Activated naive CD4-positive, alpha-beta T cell treated with Interleukin-2 at 50 U/mL for 16 hours (primary cell): Measurements from ENCODE around the gene EXOC7.
A peak's percentile ranks its signal among the peaks of the same experiment; 100 is the strongest.
"Not testable (repeated sequence)": the region's sequence is repeated elsewhere in the genome, so short reads cannot be mapped to it uniquely, and the experiment has no call there.

Source experiments
- DNase-seq: peaks from one replicate; pipeline ENCODE4 v3.0.0-alpha.2; 2020

Gene EXOC7

GRCh38 chr17:76085731-76086366 is 17.7 kb downstream of the EXOC7 start:
- DNase-seq, result no peak

DNA sequence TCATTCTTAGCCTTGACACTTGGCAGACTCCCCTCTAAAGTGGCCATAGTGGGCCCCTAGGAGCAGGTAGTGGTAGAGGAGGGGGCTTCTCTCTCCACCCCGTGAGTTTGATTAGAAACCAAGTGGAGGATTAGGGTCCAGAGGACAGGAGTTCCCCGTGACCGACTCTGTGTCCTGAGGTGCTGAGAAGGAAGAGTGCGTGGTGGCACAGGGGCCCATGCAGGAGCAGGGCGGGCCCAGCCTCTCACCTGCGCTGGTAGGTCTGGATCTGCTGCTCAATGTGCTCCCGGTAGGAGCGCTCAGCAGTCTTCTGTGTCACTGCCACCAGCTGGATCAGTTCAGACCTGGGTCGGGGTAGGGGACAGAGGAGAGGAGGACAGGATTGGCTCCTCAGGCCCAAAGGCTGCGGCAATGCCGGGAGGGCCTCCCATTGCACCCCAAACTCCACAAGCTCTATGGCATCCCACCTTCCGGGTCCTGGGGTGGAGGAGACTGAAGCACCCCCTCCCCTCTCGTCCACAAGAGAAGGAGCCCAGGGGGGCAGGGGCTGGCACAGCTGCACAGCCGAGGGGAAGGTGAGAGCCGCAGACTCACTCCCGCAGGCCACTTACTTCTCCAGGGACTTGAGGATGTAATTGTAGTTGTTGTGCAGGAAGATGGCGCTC is 18.4 kb downstream of the EXOC7 start:
- no peak for DNase-seq

DNA sequence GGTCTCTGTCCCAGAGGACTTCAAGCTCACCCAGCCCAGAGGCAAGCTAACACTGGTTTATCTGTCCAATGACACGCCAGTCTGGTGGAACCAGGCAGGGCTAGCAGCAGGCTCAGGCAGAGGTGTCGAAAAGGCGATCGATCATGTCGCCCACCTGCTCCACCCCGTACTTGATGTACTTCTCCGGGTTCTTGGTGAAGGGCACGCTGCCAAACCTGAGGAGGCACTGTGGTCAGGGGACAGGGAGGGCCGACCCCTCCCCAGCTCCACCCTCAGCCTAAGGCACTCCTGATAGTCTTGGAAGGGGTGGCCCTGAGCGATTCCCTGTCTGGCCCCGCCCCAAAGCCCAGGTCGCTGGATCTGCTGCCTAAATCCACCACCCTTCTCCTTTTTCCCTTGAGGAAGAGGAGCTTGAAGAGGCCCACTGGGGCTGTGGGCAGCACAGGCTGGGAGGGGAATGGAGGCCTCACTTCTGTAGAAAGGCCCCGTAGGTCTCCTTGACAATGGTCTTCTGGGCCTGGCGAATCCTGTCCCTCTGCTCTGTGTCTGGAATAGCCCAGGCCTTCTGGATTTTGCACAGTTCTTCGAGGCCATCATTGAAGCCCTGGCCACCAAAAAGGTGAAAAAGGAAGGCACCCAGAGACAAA is 19.9 kb downstream of the EXOC7 start:
- no peak for DNase-seq

- DNase-seq, result no peak
These were observed 21.0 kb downstream of the EXOC7 start for GRCh38 chr17:76082326-76083251.

GRCh38 chr17:76081295-76082210 is 22.0 kb downstream of the EXOC7 start:
- DNase-seq, result no peak

GRCh38 chr17:76080768-76081287 is 22.8 kb downstream of the EXOC7 start:
- no peak for DNase-seq

DNA sequence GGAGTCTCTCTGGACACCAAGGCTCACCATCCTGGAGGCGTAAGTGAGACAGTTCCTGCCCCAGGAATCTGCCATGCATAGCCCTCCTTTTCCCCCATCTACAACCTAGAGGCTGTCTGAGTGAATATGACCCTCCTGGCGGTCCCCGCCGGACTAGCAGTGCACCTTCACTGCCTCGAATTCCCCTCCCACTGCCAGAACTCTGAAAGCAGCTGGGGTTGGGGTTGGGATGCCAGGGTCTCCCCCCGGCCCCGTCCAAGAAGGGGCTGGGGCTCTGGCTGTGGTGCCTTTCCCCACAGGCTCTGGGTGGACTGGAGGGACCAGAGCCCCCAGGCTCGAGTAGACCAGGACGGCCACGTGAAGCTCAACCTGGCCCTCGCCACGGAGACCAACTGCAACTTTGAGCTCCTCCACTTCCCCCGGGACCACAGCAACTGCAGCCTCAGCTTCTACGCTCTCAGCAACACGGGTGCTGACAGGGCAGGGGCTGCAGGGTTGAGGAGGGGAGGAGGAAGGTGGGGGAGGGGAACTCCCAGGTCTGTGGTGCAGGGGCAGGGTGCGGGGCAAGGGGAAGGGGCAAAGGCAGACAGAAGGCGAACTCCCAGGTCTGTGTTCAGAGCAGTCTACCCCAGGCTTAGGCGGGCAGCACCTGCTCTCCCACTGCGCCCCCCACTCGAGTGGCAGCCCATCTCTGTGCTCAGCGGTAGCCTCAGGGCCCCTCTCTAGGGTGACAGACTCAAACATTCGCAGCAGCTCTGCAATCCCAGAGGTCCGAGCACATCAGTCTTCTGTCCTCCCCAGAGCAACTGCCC is 23.4 kb downstream of the EXOC7 start:
- no peak for DNase-seq

DNA sequence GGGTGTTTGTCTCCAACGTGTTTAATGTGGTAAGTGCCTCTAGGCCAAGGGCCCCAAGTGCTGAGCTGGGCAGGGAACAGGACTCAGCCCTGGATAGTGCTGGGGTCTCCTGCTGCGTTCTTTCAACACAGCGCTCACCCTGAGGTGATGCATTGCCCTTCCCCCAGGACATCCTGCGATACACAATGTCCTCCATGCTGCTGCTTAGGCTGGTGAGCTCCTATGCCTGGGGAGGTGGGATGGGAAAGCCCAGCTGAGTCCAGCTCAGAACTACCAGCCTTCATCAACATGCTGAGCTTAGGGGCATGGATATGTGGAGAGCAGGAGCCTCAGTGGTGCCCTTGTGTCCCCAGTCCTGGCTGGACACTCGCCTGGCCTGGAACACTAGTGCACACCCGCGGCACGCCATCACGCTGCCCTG is 24.0 kb downstream of the EXOC7 start:
- no peak for DNase-seq

- DNase-seq, result no peak
These were observed 24.6 kb downstream of the EXOC7 start, which contains the start of gene ZACN for GRCh38 chr17:76078860-76079534. ZACN (plus strand) TSS chr17:76079182; CDS start chr17:76079265, 83 bp downstream.

DNA sequence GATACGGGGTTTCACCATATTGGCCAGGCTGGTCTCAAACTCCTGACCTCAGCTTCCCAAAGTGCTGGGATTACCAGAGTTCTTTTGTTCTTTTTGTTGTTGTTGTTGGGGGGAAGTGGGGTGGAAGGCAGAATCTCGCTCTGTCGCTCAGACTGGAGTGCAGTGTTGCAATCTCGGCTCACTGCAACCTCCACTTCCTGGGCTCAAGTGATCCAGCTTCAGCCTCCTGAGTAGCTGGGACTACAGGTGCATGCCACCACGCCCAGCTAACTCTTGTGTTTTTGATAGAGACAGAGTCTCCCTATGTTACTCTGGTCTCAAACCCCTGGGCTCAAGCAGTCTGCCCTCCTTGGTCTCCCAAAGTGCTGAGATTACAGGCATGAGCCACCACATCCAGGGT is 25.2 kb downstream of the EXOC7 start:
- not testable (repeated sequence) for DNase-seq

DNA sequence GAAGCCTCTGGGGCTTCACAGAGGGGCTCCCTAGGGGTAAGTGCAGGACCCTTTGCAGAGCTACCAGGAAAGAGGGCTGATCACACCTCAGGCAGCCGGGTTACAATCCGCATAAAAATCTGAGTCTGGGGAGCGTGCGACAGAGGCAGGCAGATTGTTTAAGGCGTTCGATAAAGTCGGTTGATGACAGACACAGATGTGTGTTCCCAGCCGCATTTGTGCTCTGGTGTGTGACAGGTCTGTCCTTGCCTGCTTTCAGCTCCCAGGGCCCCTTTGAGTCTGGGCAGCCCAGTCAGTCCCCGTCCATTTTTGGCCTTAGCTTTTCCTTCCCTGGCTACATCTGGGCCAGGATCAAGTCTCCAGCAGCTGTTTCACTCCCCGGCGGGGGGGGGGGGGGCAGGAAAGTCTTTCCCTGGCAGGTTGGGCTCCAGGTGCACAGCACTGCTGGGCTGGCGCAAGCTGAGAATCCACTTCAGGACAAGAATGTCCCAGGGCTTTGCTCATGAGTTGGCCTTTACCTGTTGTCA is 25.9 kb downstream of the EXOC7 start:
- DNase-seq, result no peak

DNA sequence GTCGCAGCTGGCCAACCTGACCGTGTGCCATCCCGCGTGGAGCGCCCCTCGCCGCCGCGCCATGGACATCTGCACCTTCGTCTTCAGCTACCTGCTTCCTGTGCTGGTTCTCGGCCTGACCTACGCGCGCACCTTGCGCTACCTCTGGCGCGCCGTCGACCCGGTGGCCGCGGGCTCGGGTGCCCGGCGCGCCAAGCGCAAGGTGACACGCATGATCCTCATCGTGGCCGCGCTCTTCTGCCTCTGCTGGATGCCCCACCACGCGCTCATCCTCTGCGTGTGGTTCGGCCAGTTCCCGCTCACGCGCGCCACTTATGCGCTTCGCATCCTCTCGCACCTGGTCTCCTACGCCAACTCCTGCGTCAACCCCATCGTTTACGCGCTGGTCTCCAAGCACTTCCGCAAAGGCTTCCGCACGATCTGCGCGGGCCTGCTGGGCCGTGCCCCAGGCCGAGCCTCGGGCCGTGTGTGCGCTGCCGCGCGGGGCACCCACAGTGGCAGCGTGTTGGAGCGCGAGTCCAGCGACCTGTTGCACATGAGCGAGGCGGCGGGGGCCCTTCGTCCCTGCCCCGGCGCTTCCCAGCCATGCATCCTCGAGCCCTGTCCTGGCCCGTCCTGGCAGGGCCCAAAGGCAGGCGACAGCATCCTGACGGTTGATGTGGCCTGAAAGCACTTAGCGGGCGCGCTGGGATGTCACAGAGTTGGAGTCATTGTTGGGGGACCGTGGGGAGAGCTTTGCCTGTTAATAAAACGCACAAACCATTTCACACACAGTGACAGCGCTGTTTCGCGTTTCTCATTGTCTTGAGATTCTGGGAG is 26.6 kb downstream of the EXOC7 start:
- peak; percentile 40 for DNase-seq

- no peak for DNase-seq
These were observed 27.3 kb downstream of the EXOC7 start for GRCh38 chr17:76076146-76076764.

DNA sequence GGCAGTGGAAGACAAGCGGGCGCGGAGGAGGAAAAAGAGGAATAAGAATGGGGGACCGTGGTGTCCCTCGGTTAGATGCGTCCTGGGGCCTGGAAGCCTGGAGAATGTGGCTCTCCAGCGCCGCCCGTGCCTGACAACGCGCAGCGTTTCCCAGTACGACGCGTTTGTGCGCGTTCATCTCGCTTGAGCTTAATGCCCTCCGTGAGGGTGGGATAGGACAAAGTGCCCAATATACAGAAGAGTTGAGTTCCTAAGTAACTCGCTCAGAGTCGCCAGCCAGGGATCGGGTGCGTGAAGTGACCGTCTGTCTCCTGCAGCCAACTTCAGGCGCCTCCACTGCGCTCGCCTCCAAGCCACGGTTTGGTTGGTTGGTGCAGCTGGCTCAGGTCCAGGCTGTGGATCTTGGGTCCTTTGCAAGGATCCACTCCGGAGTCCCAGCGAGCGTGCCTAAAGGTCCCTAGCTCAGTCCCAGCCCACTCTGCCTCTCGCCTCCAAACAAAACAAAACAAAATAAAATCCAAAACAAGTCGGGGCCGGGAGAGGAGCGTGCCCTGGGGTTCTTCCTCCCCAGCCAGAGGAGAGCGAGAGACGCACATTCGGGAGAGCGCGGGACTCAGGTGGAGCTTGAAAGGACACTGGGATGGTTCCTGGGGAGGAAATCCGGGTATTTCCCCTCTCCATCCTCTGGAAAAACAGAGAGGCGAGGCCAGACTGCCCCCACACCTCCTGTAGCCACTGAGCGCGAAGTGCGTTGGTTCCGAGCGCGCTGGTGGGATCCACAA is 28.0 kb downstream of the EXOC7 start:
- DNase-seq, result peak; percentile 14

DNA sequence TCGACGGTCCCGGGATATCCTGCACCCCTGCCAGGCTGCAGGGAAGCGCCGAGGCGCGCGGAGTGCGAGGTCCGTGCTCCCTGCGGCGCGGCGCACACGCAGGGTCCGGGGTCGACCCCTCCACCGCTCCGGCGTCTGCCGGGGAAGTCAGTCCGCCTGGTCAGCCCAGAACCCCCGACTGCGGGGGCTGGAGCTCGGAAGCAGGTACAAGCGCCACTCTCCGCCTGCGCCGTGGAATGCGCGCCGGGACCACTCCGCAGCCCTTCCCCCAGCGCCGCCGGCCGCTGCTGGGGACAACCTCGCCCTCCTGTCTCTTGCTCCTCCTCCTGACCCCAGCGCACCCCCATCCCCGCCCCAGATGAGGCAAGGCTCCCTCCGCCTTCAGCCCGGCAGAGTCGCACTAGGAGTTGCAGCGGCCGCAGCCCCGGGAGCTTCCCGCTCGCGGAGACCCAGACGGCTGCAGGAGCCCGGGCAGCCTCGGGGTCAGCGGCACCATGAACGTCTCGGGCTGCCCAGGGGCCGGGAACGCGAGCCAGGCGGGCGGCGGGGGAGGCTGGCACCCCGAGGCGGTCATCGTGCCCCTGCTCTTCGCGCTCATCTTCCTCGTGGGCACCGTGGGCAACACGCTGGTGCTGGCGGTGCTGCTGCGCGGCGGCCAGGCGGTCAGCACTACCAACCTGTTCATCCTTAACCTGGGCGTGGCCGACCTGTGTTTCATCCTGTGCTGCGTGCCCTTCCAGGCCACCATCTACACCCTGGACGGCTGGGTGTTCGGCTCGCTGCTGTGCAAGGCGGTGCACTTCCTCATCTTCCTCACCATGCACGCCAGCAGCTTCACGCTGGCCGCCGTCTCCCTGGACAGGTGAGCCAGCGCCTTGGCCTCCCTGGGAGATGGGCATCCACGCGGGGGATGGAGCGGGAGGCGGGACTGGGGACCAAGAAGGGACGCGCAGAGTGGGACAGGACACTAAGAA is 28.9 kb downstream of the EXOC7 start, which contains the start of gene GALR2:
GALR2 (plus strand) TSS at position 392 of the 974 bp plus-strand sequence; CDS start at position 495, 103 bp downstream.
- no peak for DNase-seq
